Right lobe of liver (tissue), 4 donors: ENCODE data around the gene MPIG6B.

Experiments used
- CTCF ChIP-seq, 4 donors: fragments of 200-600 bp in 3 of 4; fragments of 450-650 bp in 1 of 4; IDR thresholded peaks; one replicate each; pipeline versions ENCODE4 v1.5.1 to v1.8.0; 2016 to 2022; ENCODE audit warnings: antibody characterized with exemption in 4 of 4, mild to moderate bottlenecking in 2 of 4
- POLR2A ChIP-seq: fragments of 450-650 bp; IDR thresholded peaks from one replicate; pipeline ENCODE4 v1.6.1; 2017; ENCODE audit warnings: antibody characterized with exemption, mild to moderate bottlenecking
- donor health status: DM: no; HTN: no; CAD: no.
- donor health status: DM: no; HTN: no; CAD: no.
- donor health status: DM: no; HTN: yes; CAD: no.

GRCh38 chr6:31677955-31678354, 45.2 kb upstream of the MPIG6B start:
- no peak for TF ChIP-seq CTCF (IDR thresholded peaks at IDR 0.05)
- TF ChIP-seq POLR2A = no peak
